ENCODE data around the gene DIP2B. TPM values are rescaled to one million over a fixed set of nuclear protein-coding genes. Genes with fewer than 3 reads are reported as not detected.

DIP2B gene
- total RNA-seq, 1 experiment from 2014 or later = 20.0 TPM

- H3K27ac Mint-ChIP-seq = peak overlapping the region in 1 of 3 experiments; percentile 63; a peak in 3 of 7 replicates
- no peaks in the 10 kb centered on the region for H3K9me3 Mint-ChIP-seq
- no peak overlapping the region for H3K56ac ChIP-seq (ENCODE audit: insufficient read length, low read depth, low read length)
- H2AFZ ChIP-seq (ENCODE audit: low read length) = no peak overlapping the region
- H3K23me2 ChIP-seq (ENCODE audit: insufficient read length, low read depth, low read length, poor library complexity, severe bottlenecking) = no peaks in the 10 kb centered on the region
- H3K79me2 ChIP-seq (ENCODE audit: insufficient read depth, low read length) = peaks cover 9% of the 10 kb centered on the region; the same call in 1 of the 2 replicates
- H3K4me2 ChIP-seq (ENCODE audit: insufficient read depth, insufficient read length, low read length) = no peak overlapping the region
- no peak overlapping the region for H3T11ph ChIP-seq (ENCODE audit: low read length)
- H4K20me1 ChIP-seq (ENCODE audit: control insufficient read depth, insufficient read depth, insufficient read length) = no peaks in the 10 kb centered on the region
- no peak overlapping the region; a peak in 1 of 5 replicates for H3K4me3 Mint-ChIP-seq
- no peaks in the 10 kb centered on the region for H3K27me3 Mint-ChIP-seq (ENCODE audit: low read depth)
- no peak overlapping the region for H4K8ac ChIP-seq (replicated peaks; ENCODE audit: insufficient read length, low read depth, low read length)
- H2AK5ac ChIP-seq (ENCODE audit: insufficient read length, low read length) = no peak overlapping the region
- no peak overlapping the region for H2BK20ac ChIP-seq (ENCODE audit: low read depth, low read length, poor library complexity, severe bottlenecking)
- TF ChIP-seq, protein P1, sequence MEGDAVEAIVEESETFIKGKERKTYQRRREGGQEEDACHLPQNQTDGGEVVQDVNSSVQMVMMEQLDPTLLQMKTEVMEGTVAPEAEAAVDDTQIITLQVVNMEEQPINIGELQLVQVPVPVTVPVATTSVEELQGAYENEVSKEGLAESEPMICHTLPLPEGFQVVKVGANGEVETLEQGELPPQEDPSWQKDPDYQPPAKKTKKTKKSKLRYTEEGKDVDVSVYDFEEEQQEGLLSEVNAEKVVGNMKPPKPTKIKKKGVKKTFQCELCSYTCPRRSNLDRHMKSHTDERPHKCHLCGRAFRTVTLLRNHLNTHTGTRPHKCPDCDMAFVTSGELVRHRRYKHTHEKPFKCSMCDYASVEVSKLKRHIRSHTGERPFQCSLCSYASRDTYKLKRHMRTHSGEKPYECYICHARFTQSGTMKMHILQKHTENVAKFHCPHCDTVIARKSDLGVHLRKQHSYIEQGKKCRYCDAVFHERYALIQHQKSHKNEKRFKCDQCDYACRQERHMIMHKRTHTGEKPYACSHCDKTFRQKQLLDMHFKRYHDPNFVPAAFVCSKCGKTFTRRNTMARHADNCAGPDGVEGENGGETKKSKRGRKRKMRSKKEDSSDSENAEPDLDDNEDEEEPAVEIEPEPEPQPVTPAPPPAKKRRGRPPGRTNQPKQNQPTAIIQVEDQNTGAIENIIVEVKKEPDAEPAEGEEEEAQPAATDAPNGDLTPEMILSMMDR (conservative IDR thresholded peaks at IDR 0.05) = no peak
- no peak overlapping the region for H3K9ac ChIP-seq (ENCODE audit: extremely low read depth, insufficient read length, low read length)
- no peak overlapping the region for H4K5ac ChIP-seq (ENCODE audit: insufficient read length, low read depth, low read length)
- H3K27me3 ChIP-seq (ENCODE audit: insufficient read depth, low read length) = no peaks in the 10 kb centered on the region
- no peaks in the 10 kb centered on the region; a peak in 1 of 4 replicates for H3K4me1 Mint-ChIP-seq
- H3K4ac ChIP-seq (ENCODE audit: low read depth, low read length) = no peak overlapping the region
- H2BK15ac ChIP-seq (ENCODE audit: low read depth, low read length) = no peak overlapping the region
- H4K91ac ChIP-seq (ENCODE audit: insufficient read length, low read depth, low read length) = no peak overlapping the region
- H3K79me1 ChIP-seq (ENCODE audit: insufficient read depth, low read depth, low read length, poor library complexity, severe bottlenecking) = peaks cover 5% of the 10 kb centered on the region
- H3K14ac ChIP-seq (ENCODE audit: insufficient read depth, low read length) = no peak overlapping the region
- H2BK5ac ChIP-seq (ENCODE audit: insufficient read length, low read length) = no peak overlapping the region
- H3K9me3 ChIP-seq (ENCODE audit: control insufficient read depth, low read depth, low read length) = no peaks in the 10 kb centered on the region
- no peak overlapping the region for H3K18ac ChIP-seq (ENCODE audit: insufficient read length, low read depth, low read length)
- H3K36me3 Mint-ChIP-seq (ENCODE audit: insufficient read depth in 1 of 3, low read depth in 3 of 3) = peaks cover 0 to 3% (median 0%) of the 10 kb centered on the region in 3 experiments; a peak in 1 of 7 replicates
- H3K23ac ChIP-seq (ENCODE audit: insufficient read length, low read depth, low read length) = no peak overlapping the region
- WGBS (ENCODE audit: extremely low coverage, insufficient read length, low lambda C conversion rate) = no CpG with 5 or more reads among the region's 2 CpGs
- no peak overlapping the region for H2BK12ac ChIP-seq (ENCODE audit: insufficient read length, low read depth, low read length)
- H3K27ac ChIP-seq (ENCODE audit: insufficient read length, low read depth, low read length) = no peak overlapping the region
- H2BK120ac ChIP-seq (ENCODE audit: low read depth, low read length, poor library complexity, severe bottlenecking) = no peak overlapping the region
- no peaks in the 10 kb centered on the region; the same call in 1 of the 2 replicates for H3K4me1 ChIP-seq (ENCODE audit: insufficient read depth, low read length)
- no peak for DNase-seq
Measured at GRCh38 chr12:50515587-50515986, 10.8 kb downstream of the DIP2B start.

Measured in H9 (cell line).